Right ventricle myocardium superior (tissue), 1 donor: ENCODE measurements around the gene LHPP. TPM values are rescaled to one million over a fixed set of nuclear protein-coding genes. Genes with fewer than 3 reads are reported as not detected.

Experiments used
- ATAC-seq: fragments of 200-7000 bp; cut with Tn5 transposase; one replicate; pipeline ENCODE4 v1.9.1; 2020; ENCODE audit warnings: mild to moderate bottlenecking; ENCODE audit not compliant: poor library complexity
- DNase-seq: peaks from one replicate; pipeline ENCODE4 v3.0.0-alpha.2; 2020
- intact Hi-C: fragments of 100-400 bp; cut with DNase I; formaldehyde crosslinking; loops from one replicate; pipeline ENCODE4 v1.11.2; 2022
- total RNA-seq: library from RNA; stranded (reverse); fragmentation: NEBNext Ultra II Directional; extraction: Animal tissue kit (Norgen Biotek cat#: 25700); gene quantifications from one replicate; pipeline ENCODE4 v1.2.1, GENCODE V29; 2021
- donor health status: DM: no; HTN: yes; CAD: no; lungs with severe emphysema.

LHPP gene
- total RNA-seq, 1 donor from 2014 or later: 7.4 TPM

DNA sequence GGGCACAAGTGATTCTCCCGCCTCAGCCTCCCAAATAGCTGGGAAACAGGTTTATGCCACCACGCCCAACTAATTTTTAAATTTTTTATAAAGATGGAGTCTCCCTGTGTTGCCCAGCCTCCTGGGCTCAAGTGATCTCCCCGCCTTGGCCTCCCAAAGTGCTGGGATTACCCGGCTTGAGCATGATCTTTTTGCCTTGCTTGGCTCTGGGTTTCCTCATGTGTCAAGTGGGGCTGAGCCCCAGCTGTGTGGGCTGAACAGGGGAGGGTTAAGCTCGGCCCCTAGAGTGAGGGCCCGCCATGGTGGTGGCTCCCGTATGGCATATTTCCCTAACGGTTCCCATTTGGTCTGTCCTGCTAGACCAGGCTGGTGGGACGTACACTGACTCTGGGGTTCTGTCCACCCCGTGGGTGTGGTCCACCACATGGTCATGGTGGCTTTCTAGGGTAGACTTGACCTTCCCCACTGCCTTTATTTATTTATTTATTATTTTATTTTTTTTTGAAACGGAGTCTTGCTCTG, 66.3 kb downstream of the LHPP start:
- intact Hi-C loops: no loop called here
- no peak for ATAC-seq
- DNase-seq: peak; percentile 8

GRCh38 chr10:124529661-124530214, 68.1 kb downstream of the LHPP start:
- DNase-seq (peak; percentile 17), ATAC-seq (no peak)
- intact Hi-C loops: no loop called here

- DNase-seq: peak; percentile 92
- ATAC-seq: peak; percentile 90
- intact Hi-C loops: no loop called here
These were observed 68.6 kb downstream of the LHPP start for GRCh38 chr10:124530215-124530665.

DNA sequence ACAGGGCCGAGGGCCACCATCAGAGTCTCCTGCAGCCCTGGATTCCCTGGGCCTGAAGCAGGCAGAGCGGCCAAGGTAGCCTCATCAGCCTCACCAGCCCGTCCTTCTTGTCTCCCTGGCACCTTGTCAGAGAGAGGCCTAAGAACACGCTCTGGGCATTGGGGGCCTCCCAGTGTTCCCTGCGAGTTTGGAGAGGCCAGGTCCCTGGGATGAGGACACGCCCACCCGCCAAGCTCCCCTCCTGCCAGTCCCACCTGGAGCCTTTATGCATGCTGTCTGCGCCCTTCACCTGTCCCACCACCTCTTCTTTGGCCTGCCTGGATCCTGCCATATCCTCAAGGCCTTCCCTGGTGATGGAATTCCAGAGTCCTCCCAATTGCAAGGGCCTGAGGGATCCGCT, 69.2 kb downstream of the LHPP start:
- intact Hi-C loops: no loop called here
- DNase-seq (no peak), ATAC-seq (no peak)

- no peak for ATAC-seq
- intact Hi-C loops: no loop called here
These were observed 70.6 kb downstream of the LHPP start for GRCh38 chr10:124532106-124532641.

GRCh38 chr10:124532788-124533187, 71.2 kb downstream of the LHPP start:
- intact Hi-C loops: no loop called here
- ATAC-seq: no peak
- no peak for DNase-seq

More at GRCh38 chr10:124532106-124532641, 70.6 kb downstream of the LHPP start:
- DNase-seq: peak; percentile 26

DNA sequence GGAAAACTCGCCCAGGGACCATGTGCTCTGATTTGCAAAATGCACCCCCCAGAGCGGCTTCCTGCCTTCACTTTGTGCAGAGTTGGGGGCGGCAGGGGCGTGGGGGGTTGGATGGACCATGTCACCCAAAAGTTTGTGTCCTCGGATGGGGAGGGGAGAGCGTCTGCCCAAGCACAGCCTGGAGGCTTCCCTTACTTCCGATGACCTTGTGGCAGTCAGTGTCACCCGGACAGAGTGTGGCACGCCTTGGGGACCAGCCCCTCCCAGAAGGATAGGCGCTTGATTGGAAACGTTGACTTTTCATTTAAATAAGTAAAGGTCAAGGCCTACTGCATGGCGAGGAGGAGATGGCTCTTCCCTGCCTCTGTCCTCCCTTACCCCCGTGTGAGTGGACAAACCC, 71.6 kb downstream of the LHPP start:
- no peak for ATAC-seq
- no peak for DNase-seq
- intact Hi-C loops: no loop called here

- ATAC-seq (peak; percentile 30), DNase-seq (peak; percentile 67)
- intact Hi-C loops: no loop called here
These were observed 72.7 kb downstream of the LHPP start for GRCh38 chr10:124534231-124534798.

DNA sequence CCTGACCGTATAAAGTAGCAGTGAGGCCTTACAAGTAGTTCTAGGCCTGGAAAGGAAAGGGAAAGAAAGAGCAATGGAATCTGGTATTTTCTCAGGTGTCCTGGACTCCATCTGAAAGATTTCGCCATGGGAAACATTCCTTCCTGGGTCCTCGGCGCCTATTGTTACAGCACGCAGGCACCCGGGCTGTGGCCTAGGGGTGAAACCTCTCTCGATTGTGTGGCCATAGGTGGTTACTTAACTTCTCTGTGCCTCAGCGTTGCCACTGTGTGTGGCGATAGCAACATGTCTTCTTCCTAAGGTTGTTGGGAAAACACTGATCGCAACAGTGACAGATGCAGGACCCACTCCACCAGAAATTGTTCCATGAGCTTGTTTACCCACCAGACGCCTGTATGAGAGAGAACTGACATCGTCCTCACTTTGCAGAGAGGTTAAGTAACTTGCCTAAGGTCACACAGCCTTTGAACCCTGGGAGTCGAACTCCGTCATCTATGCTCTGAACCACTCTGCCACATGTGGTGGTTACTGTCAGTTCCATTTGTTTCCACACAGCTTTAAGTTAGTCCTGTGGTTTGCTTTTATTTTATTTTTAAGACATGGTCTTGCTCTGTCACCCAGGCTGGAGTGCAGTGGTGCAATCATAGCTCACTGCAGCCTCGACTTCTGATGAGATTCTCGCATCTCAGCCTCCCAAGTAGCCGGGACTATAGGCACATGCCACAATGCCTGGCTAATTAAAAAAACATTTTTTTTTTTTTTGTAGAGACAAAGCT, 73.4 kb downstream of the LHPP start:
- no peak for DNase-seq
- no peak for ATAC-seq
- intact Hi-C loops: no loop called here

GRCh38 chr10:124535731-124536495, 74.3 kb downstream of the LHPP start:
- no peak for DNase-seq
- intact Hi-C loops: no loop called here
- no peak for ATAC-seq

DNA sequence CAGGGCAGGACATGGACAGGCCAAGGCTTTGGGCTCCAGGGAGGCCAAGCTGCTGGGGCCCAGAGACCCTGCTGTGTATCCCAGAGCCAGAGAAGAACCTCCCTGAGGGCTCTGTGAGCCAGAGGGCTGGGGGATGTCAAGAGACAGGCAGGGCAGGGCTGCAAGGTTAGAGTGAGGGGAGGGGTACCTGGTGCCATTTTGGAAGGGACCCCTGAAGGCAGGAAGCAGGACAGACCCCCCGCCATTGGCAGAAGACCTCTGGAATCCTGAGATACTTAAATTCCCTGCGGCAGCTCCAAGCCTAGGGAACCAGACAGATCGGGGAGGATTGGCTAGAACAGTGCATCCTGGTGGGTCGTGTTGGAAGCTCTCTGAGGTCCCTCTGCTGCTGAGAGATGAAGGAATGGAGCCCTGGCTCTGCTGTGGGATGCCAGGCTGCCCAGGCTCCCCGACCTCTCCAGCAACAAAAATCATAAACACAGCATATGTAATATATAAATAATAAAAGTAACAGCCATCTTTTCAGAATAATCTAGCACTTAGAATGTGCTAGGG, 75.0 kb downstream of the LHPP start:
- intact Hi-C loops: no loop called here
- ATAC-seq: no peak
- no peak for DNase-seq

GRCh38 chr10:124537166-124537725, 75.6 kb downstream of the LHPP start:
- no peak for ATAC-seq
- intact Hi-C loops: no loop called here

DNA sequence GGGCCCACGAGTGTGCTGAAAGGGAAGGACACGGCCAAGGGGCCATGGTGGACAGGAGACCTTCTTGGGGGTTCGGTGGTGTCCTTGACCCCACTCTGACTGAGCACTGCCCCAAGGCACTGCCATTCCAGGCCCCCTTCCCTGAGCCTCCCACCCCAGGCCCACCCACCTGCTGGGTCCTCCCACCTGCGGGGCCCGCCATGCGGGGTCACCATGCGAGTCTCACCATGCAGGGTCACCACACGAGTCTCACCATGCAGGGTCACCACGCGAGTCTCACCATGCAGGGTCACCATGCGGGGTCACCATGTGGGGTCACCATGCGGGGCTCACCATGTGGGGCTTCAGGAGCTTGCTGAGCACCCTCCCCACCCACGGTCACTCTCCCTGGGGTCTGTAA, 76.3 kb downstream of the LHPP start:
- DNase-seq (no peak), ATAC-seq (no peak)
- intact Hi-C loops: loop anchor here (2.0 kb wide), 1 partner anchor 207 kb away; the partner anchor contains the start of gene FAM53B

More at GRCh38 chr10:124537166-124537725, 75.6 kb downstream of the LHPP start:
- no peak for DNase-seq

- ATAC-seq (no peak), DNase-seq (no peak)
- intact Hi-C loops: loop anchor here (2.0 kb wide), 1 partner anchor 206 kb away; the partner anchor contains the start of gene FAM53B
These were observed 77.1 kb downstream of the LHPP start for GRCh38 chr10:124538706-124539105.

GRCh38 chr10:124539935-124540641, 78.5 kb downstream of the LHPP start:
- ATAC-seq: peak; percentile 93
- intact Hi-C loops: loop anchor here (2.0 to 5.0 kb wide), 2 partner anchors 82 to 205 kb away; partner anchors contain the start of gene FAM53B
- DNase-seq: peak; percentile 86

- ATAC-seq (no peak), DNase-seq (no peak)
- intact Hi-C loops: loop anchor here (5.0 kb wide), 1 partner anchor 81 kb away; no protein-coding TSS in a partner anchor
These were observed 79.7 kb downstream of the LHPP start for GRCh38 chr10:124541076-124541903.
